PC-9 (cell line): ENCODE data around the gene OSM.

Experiments used
- EZH2 ChIP-seq: fragments of 200-600 bp; sonication (generic); IDR thresholded peaks from 2 replicates; pipeline ENCODE4 v1.8.0; 2017; ENCODE audit warnings: antibody characterized with exemption, low read depth
- TF ChIP-seq, protein P1 (sequence below): fragments of 200-600 bp; sonication (generic); conservative IDR thresholded peaks from 2 replicates; pipeline ENCODE4 v1.6.1; 2017; ENCODE audit warnings: mixed run types, antibody characterized with exemption, mild to moderate bottlenecking, moderate library complexity

DNA sequence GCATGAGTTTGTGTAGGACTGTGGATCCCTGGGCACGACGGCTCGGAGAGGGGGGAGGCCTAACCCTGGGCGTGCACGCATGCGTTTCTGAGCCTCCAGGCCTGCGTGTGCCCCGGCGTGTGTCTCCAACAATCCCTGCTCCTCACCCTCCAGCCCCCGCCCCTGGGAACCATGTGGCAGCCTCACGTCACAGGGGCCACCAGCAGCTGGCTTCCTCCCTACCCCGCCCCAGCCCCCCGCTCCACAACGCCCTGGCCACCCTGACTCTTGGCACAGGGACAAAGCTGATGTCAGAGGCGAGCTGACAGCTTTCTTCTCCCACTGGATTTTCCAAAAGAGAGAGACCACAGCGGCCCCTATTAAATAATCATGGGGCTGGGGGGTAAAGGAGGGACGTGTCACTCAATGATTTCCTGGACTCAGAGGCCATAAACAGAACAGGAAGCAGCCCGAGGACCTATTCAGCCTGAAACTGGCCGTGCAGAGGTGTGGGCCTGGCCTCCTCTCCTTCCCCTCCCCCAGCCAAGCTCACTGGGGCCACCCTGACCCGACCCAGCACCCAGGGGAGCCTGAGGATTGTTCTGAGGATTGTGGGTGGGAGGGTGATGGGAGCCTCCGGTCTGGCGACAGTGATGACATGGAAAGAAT is 13.3 kb downstream of the OSM start:
- TF ChIP-seq, protein P1, sequence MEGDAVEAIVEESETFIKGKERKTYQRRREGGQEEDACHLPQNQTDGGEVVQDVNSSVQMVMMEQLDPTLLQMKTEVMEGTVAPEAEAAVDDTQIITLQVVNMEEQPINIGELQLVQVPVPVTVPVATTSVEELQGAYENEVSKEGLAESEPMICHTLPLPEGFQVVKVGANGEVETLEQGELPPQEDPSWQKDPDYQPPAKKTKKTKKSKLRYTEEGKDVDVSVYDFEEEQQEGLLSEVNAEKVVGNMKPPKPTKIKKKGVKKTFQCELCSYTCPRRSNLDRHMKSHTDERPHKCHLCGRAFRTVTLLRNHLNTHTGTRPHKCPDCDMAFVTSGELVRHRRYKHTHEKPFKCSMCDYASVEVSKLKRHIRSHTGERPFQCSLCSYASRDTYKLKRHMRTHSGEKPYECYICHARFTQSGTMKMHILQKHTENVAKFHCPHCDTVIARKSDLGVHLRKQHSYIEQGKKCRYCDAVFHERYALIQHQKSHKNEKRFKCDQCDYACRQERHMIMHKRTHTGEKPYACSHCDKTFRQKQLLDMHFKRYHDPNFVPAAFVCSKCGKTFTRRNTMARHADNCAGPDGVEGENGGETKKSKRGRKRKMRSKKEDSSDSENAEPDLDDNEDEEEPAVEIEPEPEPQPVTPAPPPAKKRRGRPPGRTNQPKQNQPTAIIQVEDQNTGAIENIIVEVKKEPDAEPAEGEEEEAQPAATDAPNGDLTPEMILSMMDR = no peak
- no peak for TF ChIP-seq EZH2
